NCI-H2196 (cell line): ENCODE results near the gene ZNF337.
A peak's percentile ranks its signal among the peaks of the same experiment; 100 is the strongest.
"Not testable (repeated sequence)": the region's sequence is repeated elsewhere in the genome, so short reads cannot be mapped to it uniquely, and the experiment has no call there.

ENCODE experiments used
- DNase-seq: peaks from one replicate; lab custom pipeline; 2025; ENCODE audit not compliant: unreplicated experiment; lab: John Stamatoyannopoulos, UW

Gene ZNF337

GRCh38 chr20:25696371-25697131 lies at the start of gene ZNF337:
Gene ZNF337, minus strand, starts transcription at chr20:25696853. Its CDS starts 10,436 bp downstream, at chr20:25686417.
- peak; percentile 96 for DNase-seq

GRCh38 chr20:25745738-25746137 lies 49.1 kb upstream of the ZNF337 start:
- DNase-seq, result no peak

- no peak for DNase-seq
These were observed 48.4 kb upstream of the ZNF337 start for GRCh38 chr20:25745100-25745499.

- no peak for DNase-seq
These were observed 47.6 kb upstream of the ZNF337 start for GRCh38 chr20:25744261-25744660.

GRCh38 chr20:25741088-25741487 lies 44.4 kb upstream of the ZNF337 start:
- no peak for DNase-seq

GRCh38 chr20:25739615-25740320 lies 43.1 kb upstream of the ZNF337 start:
- no peak for DNase-seq

- DNase-seq, result no peak
These were observed 41.5 kb upstream of the ZNF337 start for GRCh38 chr20:25738198-25738597.

- DNase-seq, result no peak
These were observed 37.2 kb upstream of the ZNF337 start for GRCh38 chr20:25733903-25734302.

- no peak for DNase-seq
These were observed 34.2 kb upstream of the ZNF337 start for GRCh38 chr20:25730862-25731261.

GRCh38 chr20:25726357-25726756 lies 29.7 kb upstream of the ZNF337 start:
- DNase-seq, result no peak

- DNase-seq, result no peak
These were observed 29.0 kb upstream of the ZNF337 start for GRCh38 chr20:25725639-25726038.

- DNase-seq, result no peak
These were observed 27.3 kb upstream of the ZNF337 start for GRCh38 chr20:25723975-25724374.

- DNase-seq, result no peak
These were observed 23.6 kb upstream of the ZNF337 start for GRCh38 chr20:25720285-25720684.

GRCh38 chr20:25718896-25719809 lies 22.5 kb upstream of the ZNF337 start:
- not testable (repeated sequence) for DNase-seq

- DNase-seq, result no peak
These were observed 11.0 kb upstream of the ZNF337 start for GRCh38 chr20:25707695-25708094.

- no peak for DNase-seq
These were observed 10.1 kb upstream of the ZNF337 start for GRCh38 chr20:25706793-25707192.

- DNase-seq, result no peak
These were observed 9.2 kb upstream of the ZNF337 start for GRCh38 chr20:25705830-25706351.

- not testable (repeated sequence) for DNase-seq
These were observed 7.7 kb upstream of the ZNF337 start for GRCh38 chr20:25704303-25704702.

GRCh38 chr20:25700835-25701234 lies 4.2 kb upstream of the ZNF337 start:
- not testable (repeated sequence) for DNase-seq

GRCh38 chr20:25699914-25700313 lies 3.3 kb upstream of the ZNF337 start:
- no peak for DNase-seq

- no peak for DNase-seq
These were observed 436 bp upstream of the ZNF337 start for GRCh38 chr20:25697132-25697446.
